ENCODE results near the gene SBF2. TPM values are rescaled to one million over a fixed set of nuclear protein-coding genes. Genes with fewer than 3 reads are reported as not detected.

The SBF2 gene
- total and polyA plus RNA-seq, 5 donors from 2014 or later = 1.1 to 5.5 (median 2.1) TPM

GRCh38 chr11:9796266-9796665 lies 497.8 kb downstream of the SBF2 start:
- Mint-ChIP-seq H3K9me3 (no peaks in the 10 kb centered on the region), H3K36me3 (peaks cover 8% of the 10 kb centered on the region), H3K4me3 (no peak overlapping the region), H3K4me1 (no peaks in the 10 kb centered on the region), H3K27ac (peak overlapping the region in 2 of 3 donors; percentile 26 to 33), H3K27me3 (no peaks in the 10 kb centered on the region)
- no peak overlapping the region for H3K27ac ChIP-seq (ENCODE audit: insufficient read depth, low read length, poor library complexity, severe bottlenecking)
- no peaks in the 10 kb centered on the region for H3K4me1 ChIP-seq (ENCODE audit: control insufficient read depth, insufficient read depth, low read length, poor library complexity, severe bottlenecking)
- no peaks in the 10 kb centered on the region for H3K9me3 ChIP-seq (ENCODE audit: control insufficient read depth in 2 of 2, low read length in 2 of 2)
- ATAC-seq (ENCODE audit: low read depth in 2 of 2) (no peak), DNase-seq (no peak)
- H3K36me3 ChIP-seq (ENCODE audit: control insufficient read depth, insufficient read depth, low read length) = no peaks in the 10 kb centered on the region
- H3K27me3 ChIP-seq (ENCODE audit: control insufficient read depth, insufficient read depth, low read length) = no peaks in the 10 kb centered on the region
- no peak overlapping the region for H3K4me3 ChIP-seq (ENCODE audit: low read depth, low read length)

- DNase-seq (no peak), ATAC-seq (ENCODE audit: low read depth in 2 of 2) (no peak)
- Histone ChIP-seq H3K36me3 (ENCODE audit: control insufficient read depth, insufficient read depth, low read length) (peaks cover 5% of the 10 kb centered on the region), H3K4me1 (ENCODE audit: control insufficient read depth, insufficient read depth, low read length, poor library complexity, severe bottlenecking) (no peaks in the 10 kb centered on the region), H3K27ac (ENCODE audit: insufficient read depth, low read length, poor library complexity, severe bottlenecking) (no peak overlapping the region), H3K9me3 (ENCODE audit: control insufficient read depth in 2 of 2, low read length in 2 of 2) (no peaks in the 10 kb centered on the region), H3K27me3 (ENCODE audit: control insufficient read depth, insufficient read depth, low read length) (no peaks in the 10 kb centered on the region), H3K4me3 (ENCODE audit: low read depth, low read length) (no peak overlapping the region)
- Mint-ChIP-seq H3K4me1 (peaks cover 0 to 2% (median 0%) of the 10 kb centered on the region in 4 donors), H3K4me3 (no peak overlapping the region), H3K27me3 (no peaks in the 10 kb centered on the region), H3K36me3 (peaks cover 3% of the 10 kb centered on the region), H3K27ac (no peak overlapping the region), H3K9me3 (no peaks in the 10 kb centered on the region)
Observed at GRCh38 chr11:9790703-9791102, 503.3 kb downstream of the SBF2 start.

GRCh38 chr11:9789910-9790309 lies 504.1 kb downstream of the SBF2 start:
- Mint-ChIP-seq H3K9me3 (no peaks in the 10 kb centered on the region), H3K4me3 (no peak overlapping the region), H3K36me3 (peaks cover 7% of the 10 kb centered on the region), H3K27me3 (no peaks in the 10 kb centered on the region), H3K4me1 (peaks cover 0 to 2% (median 0%) of the 10 kb centered on the region in 4 donors), H3K27ac (no peak overlapping the region)
- Histone ChIP-seq H3K4me1 (ENCODE audit: control insufficient read depth, insufficient read depth, low read length, poor library complexity, severe bottlenecking) (no peaks in the 10 kb centered on the region), H3K4me3 (ENCODE audit: low read depth, low read length) (no peak overlapping the region), H3K36me3 (ENCODE audit: control insufficient read depth, insufficient read depth, low read length) (peaks cover 5% of the 10 kb centered on the region), H3K27me3 (ENCODE audit: control insufficient read depth, insufficient read depth, low read length) (no peaks in the 10 kb centered on the region), H3K9me3 (ENCODE audit: control insufficient read depth in 2 of 2, low read length in 2 of 2) (no peaks in the 10 kb centered on the region), H3K27ac (ENCODE audit: insufficient read depth, low read length, poor library complexity, severe bottlenecking) (no peak overlapping the region)
- ATAC-seq (ENCODE audit: low read depth in 2 of 2) (no peak), DNase-seq (no peak)

- no peak overlapping the region for H3K27ac ChIP-seq (ENCODE audit: insufficient read depth, low read length, poor library complexity, severe bottlenecking)
- no peak overlapping the region for H3K4me3 ChIP-seq (ENCODE audit: low read depth, low read length)
- H3K36me3 ChIP-seq (ENCODE audit: control insufficient read depth, insufficient read depth, low read length) = peaks cover 5% of the 10 kb centered on the region
- H3K27me3 ChIP-seq (ENCODE audit: control insufficient read depth, insufficient read depth, low read length) = no peaks in the 10 kb centered on the region
- no peaks in the 10 kb centered on the region for H3K27me3 Mint-ChIP-seq
- ATAC-seq (ENCODE audit: low read depth in 2 of 2) = no peak
- no peaks in the 10 kb centered on the region for H3K9me3 ChIP-seq (ENCODE audit: control insufficient read depth in 2 of 2, low read length in 2 of 2)
- H3K9me3 Mint-ChIP-seq = no peaks in the 10 kb centered on the region
- no peak overlapping the region for H3K4me3 Mint-ChIP-seq
- peaks cover 8% of the 10 kb centered on the region for H3K36me3 Mint-ChIP-seq
- no peaks in the 10 kb centered on the region for H3K4me1 ChIP-seq (ENCODE audit: control insufficient read depth, insufficient read depth, low read length, poor library complexity, severe bottlenecking)
- no peak for DNase-seq
- peak overlapping the region in 1 of 3 donors; percentile 56 for H3K27ac Mint-ChIP-seq
- H3K4me1 Mint-ChIP-seq = peaks cover 0 to 2% (median 0%) of the 10 kb centered on the region in 4 donors
Observed at GRCh38 chr11:9787981-9788521, 506.0 kb downstream of the SBF2 start.

GRCh38 chr11:9787260-9787659 lies 506.8 kb downstream of the SBF2 start:
- Histone ChIP-seq H3K4me3 (ENCODE audit: low read depth, low read length) (no peak overlapping the region), H3K27me3 (ENCODE audit: control insufficient read depth, insufficient read depth, low read length) (no peaks in the 10 kb centered on the region), H3K4me1 (ENCODE audit: control insufficient read depth, insufficient read depth, low read length, poor library complexity, severe bottlenecking) (no peaks in the 10 kb centered on the region), H3K36me3 (ENCODE audit: control insufficient read depth, insufficient read depth, low read length) (peaks cover 5% of the 10 kb centered on the region), H3K9me3 (ENCODE audit: control insufficient read depth in 2 of 2, low read length in 2 of 2) (no peaks in the 10 kb centered on the region), H3K27ac (ENCODE audit: insufficient read depth, low read length, poor library complexity, severe bottlenecking) (no peak overlapping the region)
- Mint-ChIP-seq H3K9me3 (no peaks in the 10 kb centered on the region), H3K27me3 (no peaks in the 10 kb centered on the region), H3K4me1 (peaks cover 0 to 2% (median 0%) of the 10 kb centered on the region in 4 donors), H3K27ac (peak overlapping the region in 2 of 3 donors; percentile 56 to 70), H3K36me3 (peaks cover 8% of the 10 kb centered on the region), H3K4me3 (no peak overlapping the region)
- ATAC-seq (ENCODE audit: low read depth in 2 of 2) (no peak), DNase-seq (no peak)

DNA sequence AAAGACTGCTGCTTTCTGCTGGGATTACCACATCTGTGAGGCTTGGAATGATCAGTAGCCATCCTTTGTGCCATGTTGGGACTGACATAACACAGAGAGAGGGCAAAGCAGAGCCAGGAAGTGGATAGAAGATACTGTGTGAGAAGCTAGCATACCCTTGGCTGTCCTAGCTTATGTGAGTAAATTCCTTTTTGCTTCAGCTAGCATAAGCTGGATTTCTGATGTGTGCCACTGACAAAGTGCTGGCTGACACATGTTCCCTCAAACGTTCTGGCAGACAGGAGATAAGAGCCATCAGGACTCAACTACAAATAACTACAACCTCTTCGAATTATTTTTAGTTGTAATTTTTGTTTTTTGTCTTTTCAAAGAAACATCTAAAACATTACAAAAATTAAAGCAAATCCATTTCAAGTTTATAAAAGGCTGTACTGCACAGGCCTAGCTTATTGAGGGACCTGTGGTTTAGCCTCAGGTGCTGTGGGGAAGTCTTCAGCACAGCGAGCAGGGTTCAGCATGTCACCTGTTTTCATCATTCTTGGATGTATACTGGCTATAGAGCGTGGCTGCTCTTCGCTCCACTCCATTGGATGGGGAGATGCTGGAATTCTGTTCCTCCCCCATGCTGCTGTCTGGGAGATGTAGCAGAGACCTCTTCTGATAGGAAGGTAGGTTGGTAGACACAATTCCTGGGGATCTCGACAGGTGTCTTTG lies 509.3 kb downstream of the SBF2 start:
- no peaks in the 10 kb centered on the region for H3K9me3 ChIP-seq (ENCODE audit: control insufficient read depth in 2 of 2, low read length in 2 of 2)
- H3K4me1 ChIP-seq (ENCODE audit: control insufficient read depth, insufficient read depth, low read length, poor library complexity, severe bottlenecking) = no peaks in the 10 kb centered on the region
- H3K36me3 ChIP-seq (ENCODE audit: control insufficient read depth, insufficient read depth, low read length) = peaks cover 12% of the 10 kb centered on the region
- DNase-seq (no peak), ATAC-seq (ENCODE audit: low read depth in 2 of 2) (no peak)
- peaks cover 0 to 2% (median 0%) of the 10 kb centered on the region in 4 donors for H3K4me1 Mint-ChIP-seq
- H3K27ac ChIP-seq (ENCODE audit: insufficient read depth, low read length, poor library complexity, severe bottlenecking) = no peak overlapping the region
- no peak overlapping the region for H3K4me3 Mint-ChIP-seq
- H3K4me3 ChIP-seq (ENCODE audit: low read depth, low read length) = no peak overlapping the region
- H3K27ac Mint-ChIP-seq = no peak overlapping the region
- H3K36me3 Mint-ChIP-seq = peaks cover 14% of the 10 kb centered on the region
- no peaks in the 10 kb centered on the region for H3K27me3 Mint-ChIP-seq
- H3K27me3 ChIP-seq (ENCODE audit: control insufficient read depth, insufficient read depth, low read length) = no peaks in the 10 kb centered on the region
- no peaks in the 10 kb centered on the region for H3K9me3 Mint-ChIP-seq

- no peak for ATAC-seq (ENCODE audit: low read depth in 2 of 2)
- Histone ChIP-seq H3K9me3 (ENCODE audit: control insufficient read depth in 2 of 2, low read length in 2 of 2) (no peaks in the 10 kb centered on the region), H3K4me3 (ENCODE audit: low read depth, low read length) (no peak overlapping the region), H3K4me1 (ENCODE audit: control insufficient read depth, insufficient read depth, low read length, poor library complexity, severe bottlenecking) (no peaks in the 10 kb centered on the region), H3K27me3 (ENCODE audit: control insufficient read depth, insufficient read depth, low read length) (no peaks in the 10 kb centered on the region), H3K27ac (ENCODE audit: insufficient read depth, low read length, poor library complexity, severe bottlenecking) (no peak overlapping the region), H3K36me3 (ENCODE audit: control insufficient read depth, insufficient read depth, low read length) (peaks cover 12% of the 10 kb centered on the region)
- no peaks in the 10 kb centered on the region for H3K27me3 Mint-ChIP-seq
- H3K4me1 Mint-ChIP-seq = peaks cover 0 to 2% (median 0%) of the 10 kb centered on the region in 4 donors
- peak overlapping the region in 1 of 3 donors; percentile 72 for H3K27ac Mint-ChIP-seq
- H3K4me3 Mint-ChIP-seq = no peak overlapping the region
- no peak for DNase-seq
- no peaks in the 10 kb centered on the region for H3K9me3 Mint-ChIP-seq
- H3K36me3 Mint-ChIP-seq = peaks cover 18% of the 10 kb centered on the region
Observed at GRCh38 chr11:9783986-9784385, 510.0 kb downstream of the SBF2 start.

DNA sequence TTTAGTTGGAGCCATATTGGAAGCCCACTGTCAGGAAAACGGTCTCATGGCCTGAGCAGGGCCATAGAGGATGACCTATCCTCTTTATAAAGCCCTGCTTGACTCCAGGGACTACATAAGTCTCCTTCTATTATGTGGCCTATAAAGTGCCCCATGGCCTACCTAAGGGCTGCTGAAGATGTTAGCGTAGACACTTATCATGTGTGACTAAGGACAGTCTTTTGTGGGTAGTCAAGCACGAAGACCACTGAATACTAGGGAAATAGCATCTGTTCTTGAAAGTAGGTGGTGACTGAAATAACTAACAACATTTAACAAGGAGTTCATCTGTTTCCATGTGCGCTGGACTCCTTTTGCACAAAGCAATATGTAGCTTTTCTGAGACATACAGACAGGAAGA lies 513.1 kb downstream of the SBF2 start:
- no peaks in the 10 kb centered on the region for H3K9me3 Mint-ChIP-seq
- H3K27ac Mint-ChIP-seq = no peak overlapping the region
- ATAC-seq (ENCODE audit: low read depth in 2 of 2) = no peak
- Histone ChIP-seq H3K27ac (ENCODE audit: insufficient read depth, low read length, poor library complexity, severe bottlenecking) (no peak overlapping the region), H3K36me3 (ENCODE audit: control insufficient read depth, insufficient read depth, low read length) (peaks cover 7% of the 10 kb centered on the region), H3K4me1 (ENCODE audit: control insufficient read depth, insufficient read depth, low read length, poor library complexity, severe bottlenecking) (no peaks in the 10 kb centered on the region), H3K9me3 (ENCODE audit: control insufficient read depth in 2 of 2, low read length in 2 of 2) (no peaks in the 10 kb centered on the region), H3K4me3 (ENCODE audit: low read depth, low read length) (no peak overlapping the region), H3K27me3 (ENCODE audit: control insufficient read depth, insufficient read depth, low read length) (no peaks in the 10 kb centered on the region)
- peaks cover 15% of the 10 kb centered on the region for H3K36me3 Mint-ChIP-seq
- no peak overlapping the region for H3K4me3 Mint-ChIP-seq
- H3K4me1 Mint-ChIP-seq = no peaks in the 10 kb centered on the region
- DNase-seq = no peak
- H3K27me3 Mint-ChIP-seq = no peaks in the 10 kb centered on the region
